CD14-positive monocyte (primary cell): ENCODE results near the gene PAPSS2. TPM values are rescaled to one million over a fixed set of nuclear protein-coding genes. Genes with fewer than 3 reads are reported as not detected.
A peak's percentile ranks its signal among the peaks of the same experiment; 100 is the strongest.
"Not testable (repeated sequence)": the region's sequence is repeated elsewhere in the genome, so short reads cannot be mapped to it uniquely, and the experiment has no call there.

Source experiments
- DNase-seq, 3 donors: peaks; one replicate each; pipeline ENCODE4 v3.0.0-alpha.2; 2011 to 2022
- H2AFZ ChIP-seq: 2 replicates; pipeline ENCODE4 v1.6.0; 2012; ENCODE audit warnings: mild to moderate bottlenecking, low read depth, low read length, inconsistent platforms; ENCODE audit not compliant: insufficient read depth, poor library complexity, severe bottlenecking
- H3K27ac ChIP-seq, 2 donors: 1 replicate in 1 of 2; 2 replicates in 1 of 2; pipeline ENCODE4 v1.5.1; 2012 to 2013; ENCODE audit warnings: low read length in 2 of 2, control low read depth in 1 of 2, inconsistent platforms in 1 of 2, low read depth in 1 of 2, mild to moderate bottlenecking in 1 of 2
- H3K27me3 ChIP-seq, 2 donors: one replicate each; pipeline versions ENCODE4 v1.6.0 to v1.6.1; 2011 to 2013; ENCODE audit warnings: low read length in 2 of 2; ENCODE audit not compliant: control insufficient read depth in 2 of 2, insufficient read depth in 2 of 2
- H3K36me3 ChIP-seq, 2 donors: replicated peaks in 1 of 2; 1 replicate in 1 of 2; 2 replicates in 1 of 2; pipeline versions ENCODE4 v1.5.1 to v1.6.1; 2012 to 2013; ENCODE audit warnings: low read length in 2 of 2, control low read depth in 1 of 2, inconsistent platforms in 1 of 2, mild to moderate bottlenecking in 1 of 2; ENCODE audit not compliant: insufficient read depth in 2 of 2, control insufficient read depth in 1 of 2
- H3K4me1 ChIP-seq, 2 donors: 1 replicate in 1 of 2; 2 replicates in 1 of 2; pipeline versions ENCODE4 v1.5.1 to v1.6.1; 2012 to 2013; ENCODE audit warnings: low read length in 2 of 2, control low read depth in 1 of 2, inconsistent platforms in 1 of 2, mild to moderate bottlenecking in 1 of 2, moderate library complexity in 1 of 2; ENCODE audit not compliant: insufficient read depth in 2 of 2, control insufficient read depth in 1 of 2
- H3K4me2 ChIP-seq: replicated peaks from 2 replicates; pipeline ENCODE3; 2012; ENCODE audit warnings: low read length, moderate library complexity, mild to moderate bottlenecking; ENCODE audit not compliant: poor library complexity, severe bottlenecking; ENCODE audit errors: extremely low read depth
- H3K4me3 ChIP-seq, 3 experiments: fragments of 200-600 bp in 1 of 3; sonication (generic) in 1 of 3; replicated peaks in 1 of 3; 1 replicate in 2 of 3; 2 replicates in 1 of 3; pipeline ENCODE4 v1.5.1; 2011 to 2013; ENCODE audit warnings: low read length in 3 of 3, mild to moderate bottlenecking in 3 of 3, control low read depth in 2 of 3, low read depth in 2 of 3, inconsistent platforms in 1 of 3, moderate library complexity in 1 of 3
- H3K79me2 ChIP-seq: 2 replicates; pipeline ENCODE4 v1.6.0; 2012; ENCODE audit warnings: mild to moderate bottlenecking, control low read depth, inconsistent platforms, low read length, moderate library complexity; ENCODE audit not compliant: insufficient read depth
- H3K9ac ChIP-seq: 2 replicates; pipeline ENCODE4 v1.6.0; 2017; ENCODE audit warnings: low read length, mild to moderate bottlenecking; ENCODE audit not compliant: insufficient read depth, poor library complexity, severe bottlenecking
- H3K9me3 ChIP-seq, 2 donors: replicated peaks in 1 of 2; 1 replicate in 1 of 2; 2 replicates in 1 of 2; pipeline versions ENCODE4 v1.5.1 to v1.6.1; 2012 to 2013; ENCODE audit warnings: low read length in 2 of 2, control low read depth in 1 of 2; ENCODE audit not compliant: control insufficient read depth in 1 of 2, insufficient read depth in 1 of 2
- H4K20me1 ChIP-seq: 2 replicates; pipeline ENCODE4 v1.6.0; 2012; ENCODE audit warnings: mild to moderate bottlenecking, low read length, control low read depth, moderate library complexity; ENCODE audit not compliant: insufficient read depth
- H3K27ac Mint-ChIP-seq, 7 donors: one replicate each; pipeline ENCODE4 v1.8.0; 2020; ENCODE audit warnings: mild to moderate bottlenecking in 7 of 7, mixed read lengths in 7 of 7, moderate library complexity in 6 of 7, inconsistent platforms in 2 of 7
- H3K27me3 Mint-ChIP-seq, 3 donors: one replicate each; pipeline ENCODE4 v1.8.0; 2021 to 2022; ENCODE audit warnings: low read depth in 3 of 3, mild to moderate bottlenecking in 3 of 3, mixed read lengths in 3 of 3, moderate library complexity in 3 of 3, inconsistent platforms in 1 of 3
- H3K36me3 Mint-ChIP-seq, 2 donors: one replicate each; pipeline ENCODE4 v1.8.0; 2020; ENCODE audit warnings: mixed read lengths in 2 of 2, inconsistent platforms in 1 of 2, mild to moderate bottlenecking in 1 of 2
- H3K4me1 Mint-ChIP-seq: one replicate; pipeline ENCODE4 v1.8.0; 2020; ENCODE audit warnings: mild to moderate bottlenecking, mixed read lengths
- H3K4me3 Mint-ChIP-seq, 2 donors: one replicate each; pipeline ENCODE4 v1.8.0; 2020; ENCODE audit warnings: mild to moderate bottlenecking in 2 of 2, mixed read lengths in 2 of 2, moderate library complexity in 1 of 2
- H3K9me3 Mint-ChIP-seq, 7 donors: one replicate each; pipeline ENCODE4 v1.8.0; 2020 to 2022; ENCODE audit warnings: mixed read lengths in 7 of 7, mild to moderate bottlenecking in 6 of 7, moderate library complexity in 6 of 7, inconsistent platforms in 2 of 7
- CTCF ChIP-seq: fragments of 200-600 bp; IDR thresholded peaks from one replicate; pipeline ENCODE4 v1.8.0; 2022; ENCODE audit warnings: antibody characterized with exemption, mild to moderate bottlenecking
- WGBS: methylation state at CpG from one replicate; pipeline ENCODE4 v1.1.5; 2013; ENCODE audit warnings: missing lambda C conversion rate; ENCODE audit not compliant: insufficient coverage; 5-methylcytosine and 5-hydroxymethylcytosine counted together
- intact Hi-C, 2 donors: fragments of 100-400 bp; cut with micrococcal nuclease; formaldehyde crosslinking; loops; one replicate each; pipeline versions ENCODE4 v1.15.0 to v1.15.1; 2023
- polyA plus RNA-seq, 3 donors: library from polyadenylated mRNA; depleted of rRNA in 1 of 3; unstranded in 2 of 3; stranded (reverse) in 1 of 3; fragments of 300-500 nt in 2 of 3; fragments of >200 nt in 1 of 3; fragmentation: Illumina TruSeq in 2 of 3; gene quantifications; 1 replicate in 2 of 3; 2 replicates in 1 of 3; pipeline ENCODE4 v1.2.3, GENCODE V29; 2012 to 2021

Gene PAPSS2
- polyA plus RNA-seq, 3 donors = 3.5 to 6.5 (median 6.2) TPM

- Histone ChIP-seq H3K79me2 (no peaks in the 10 kb centered on the region), H4K20me1 (no peaks in the 10 kb centered on the region), H3K4me2 (peak overlapping the region; percentile 4), H3K4me1 (peaks cover 42 to 55% of the 10 kb centered on the region in 2 donors), H3K4me3 (no peak overlapping the region), H3K36me3 (no peaks in the 10 kb centered on the region), H3K27ac (peak overlapping the region in 1 of 2 donors; percentile 87), H3K27me3 (no peaks in the 10 kb centered on the region), H3K9ac (no peak overlapping the region), H2AFZ (no peak overlapping the region), H3K9me3 (no peaks in the 10 kb centered on the region)
- DNase-seq = peak; percentile 42 to 52 (median 51)
- Mint-ChIP-seq H3K27ac (peak overlapping the region; percentile 82 to 97 (median 93)), H3K27me3 (no peaks in the 10 kb centered on the region), H3K4me3 (no peak overlapping the region), H3K4me1 (peaks cover 44% of the 10 kb centered on the region), H3K9me3 (peaks cover 0 to 3% (median 0%) of the 10 kb centered on the region in 7 donors), H3K36me3 (peaks cover 0 to 1% of the 10 kb centered on the region in 2 donors)
- no peak for TF ChIP-seq CTCF
- intact Hi-C loops = loop anchor here (5.0 kb wide), 1 partner anchor 82 kb away; the partner anchor contains the start of gene PAPSS2 (in 2 of the 2)
- WGBS = no CpG with 5 or more reads among the region's 4 CpGs
These were observed 80.0 kb downstream of the PAPSS2 start for GRCh38 chr10:87739703-87740102.

- H3K36me3 Mint-ChIP-seq = peaks cover 0 to 1% of the 10 kb centered on the region in 2 donors
- H3K27ac Mint-ChIP-seq = peak overlapping the region; percentile 82 to 97 (median 93)
These were observed 80.6 kb downstream of the PAPSS2 start for GRCh38 chr10:87740254-87740655.

GRCh38 chr10:87742992-87743610 is 83.4 kb downstream of the PAPSS2 start:
- peaks cover 36 to 48% of the 10 kb centered on the region in 2 donors for H3K4me1 ChIP-seq
- H3K27ac ChIP-seq = peak overlapping the region; percentile 75
- intact Hi-C loops = loop anchor here in 1 of 2 donors (5.0 kb wide), 1 partner anchor 86 kb away; the partner anchor contains the start of gene PAPSS2

More at GRCh38 chr10:87740254-87740655, 80.6 kb downstream of the PAPSS2 start:
- peaks cover 0 to 3% (median 0%) of the 10 kb centered on the region in 7 donors for H3K9me3 Mint-ChIP-seq
- no peak overlapping the region for H3K4me3 ChIP-seq
- peak overlapping the region; percentile 7 for H3K4me2 ChIP-seq
- no peaks in the 10 kb centered on the region for H3K27me3 ChIP-seq
- H3K79me2 ChIP-seq = no peaks in the 10 kb centered on the region
- H3K9me3 ChIP-seq = no peaks in the 10 kb centered on the region
- peaks cover 36 to 49% of the 10 kb centered on the region in 2 donors for H3K4me1 ChIP-seq
- TF ChIP-seq CTCF = no peak
- intact Hi-C loops = loop anchor here in 1 of 2 donors (5.0 kb wide), 1 partner anchor 83 kb away; the partner anchor contains the start of gene PAPSS2
- peak; percentile 78 to 98 (median 90) for DNase-seq
- H3K36me3 ChIP-seq = no peaks in the 10 kb centered on the region
- H3K27me3 Mint-ChIP-seq = no peaks in the 10 kb centered on the region
- no peak overlapping the region for H3K9ac ChIP-seq
- no peak overlapping the region for H2AFZ ChIP-seq
- no peak overlapping the region for H3K4me3 Mint-ChIP-seq
- H4K20me1 ChIP-seq = no peaks in the 10 kb centered on the region
- peaks cover 38% of the 10 kb centered on the region for H3K4me1 Mint-ChIP-seq
- H3K27ac ChIP-seq = peak overlapping the region in 1 of 2 donors; percentile 87

More at GRCh38 chr10:87742992-87743610, 83.4 kb downstream of the PAPSS2 start:
- H2AFZ ChIP-seq, H3K9me3 Mint-ChIP-seq, H3K36me3 Mint-ChIP-seq, H3K27me3 ChIP-seq, H3K9ac ChIP-seq, H3K4me3 ChIP-seq, H4K20me1 ChIP-seq, H3K4me3 Mint-ChIP-seq, H3K9me3 ChIP-seq, H3K79me2 ChIP-seq, H3K27me3 Mint-ChIP-seq, H3K36me3 ChIP-seq: not testable (repeated sequence)
- peak; percentile 71 to 84 (median 77) for DNase-seq
- Mint-ChIP-seq H3K4me1 (peaks cover 34% of the 10 kb centered on the region), H3K27ac (peak overlapping the region; percentile 74 to 93 (median 88))
- H3K4me2 ChIP-seq = peak overlapping the region; percentile 33
- WGBS = 80% methylated on average over 13 of the region's 18 CpGs
